ENCODE measurements around the gene TRIM14.

GRCh38 chr9:98101868-98102273, 17.2 kb downstream of the TRIM14 start:
- TF ChIP-seq, protein P1, sequence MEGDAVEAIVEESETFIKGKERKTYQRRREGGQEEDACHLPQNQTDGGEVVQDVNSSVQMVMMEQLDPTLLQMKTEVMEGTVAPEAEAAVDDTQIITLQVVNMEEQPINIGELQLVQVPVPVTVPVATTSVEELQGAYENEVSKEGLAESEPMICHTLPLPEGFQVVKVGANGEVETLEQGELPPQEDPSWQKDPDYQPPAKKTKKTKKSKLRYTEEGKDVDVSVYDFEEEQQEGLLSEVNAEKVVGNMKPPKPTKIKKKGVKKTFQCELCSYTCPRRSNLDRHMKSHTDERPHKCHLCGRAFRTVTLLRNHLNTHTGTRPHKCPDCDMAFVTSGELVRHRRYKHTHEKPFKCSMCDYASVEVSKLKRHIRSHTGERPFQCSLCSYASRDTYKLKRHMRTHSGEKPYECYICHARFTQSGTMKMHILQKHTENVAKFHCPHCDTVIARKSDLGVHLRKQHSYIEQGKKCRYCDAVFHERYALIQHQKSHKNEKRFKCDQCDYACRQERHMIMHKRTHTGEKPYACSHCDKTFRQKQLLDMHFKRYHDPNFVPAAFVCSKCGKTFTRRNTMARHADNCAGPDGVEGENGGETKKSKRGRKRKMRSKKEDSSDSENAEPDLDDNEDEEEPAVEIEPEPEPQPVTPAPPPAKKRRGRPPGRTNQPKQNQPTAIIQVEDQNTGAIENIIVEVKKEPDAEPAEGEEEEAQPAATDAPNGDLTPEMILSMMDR (IDR thresholded peaks at IDR 0.05; ENCODE audit: insufficient read depth, low read length, poor library complexity, severe bottlenecking), result no peak
- no peak for TF ChIP-seq EZH2phosphoT487 (conservative IDR thresholded peaks at IDR 0.05; ENCODE audit: low read length)

Data from SU-DHL-6 (cell line).